Keratinocyte (primary cell): ENCODE data around the gene RAD23A. TPM values are rescaled to one million over a fixed set of nuclear protein-coding genes. Genes with fewer than 3 reads are reported as not detected.

Experiments
- DNase-seq: peaks from one replicate; pipeline ENCODE4 v3.0.0-alpha.2; 2011; ENCODE audit warnings: low read depth, missing footprints, low spot score
- FAIRE-seq: peaks from 2 replicates; lab custom pipeline; 2011; peaks lifted over from hg19 to GRCh38; lab: Jason Lieb, UNC
- H2AFZ ChIP-seq: 2 replicates; pipeline ENCODE4 v1.6.0; 2012; ENCODE audit warnings: low read length, control low read depth, inconsistent platforms; ENCODE audit not compliant: control insufficient read depth
- H3K27ac ChIP-seq: 2 replicates; pipeline ENCODE4 v1.5.1; 2011; ENCODE audit warnings: low read length; ENCODE audit not compliant: control insufficient read depth, insufficient read depth
- H3K27me3 ChIP-seq: 3 replicates; pipeline ENCODE4 v1.6.0; 2011; ENCODE audit warnings: low read length; ENCODE audit not compliant: control insufficient read depth, insufficient read depth; ENCODE audit errors: extremely low read depth
- H3K36me3 ChIP-seq, 2 experiments: 2 replicates in 1 of 2; 3 replicates in 1 of 2; pipeline ENCODE4 v1.5.1; 2011; ENCODE audit warnings: low read length in 2 of 2, mild to moderate bottlenecking in 1 of 2; ENCODE audit not compliant: control insufficient read depth in 2 of 2, insufficient read depth in 2 of 2; ENCODE audit errors: extremely low read depth in 1 of 2
- H3K4me1 ChIP-seq: 3 replicates; pipeline ENCODE4 v1.5.1; 2011; ENCODE audit warnings: low read length; ENCODE audit not compliant: control insufficient read depth, insufficient read depth; ENCODE audit errors: extremely low read depth
- H3K4me2 ChIP-seq: 3 replicates; pipeline ENCODE4 v1.6.0; 2011; ENCODE audit warnings: low read depth, low read length; ENCODE audit not compliant: control insufficient read depth, insufficient read depth; ENCODE audit errors: extremely low read depth
- H3K4me3 ChIP-seq, 3 experiments: fragments of 200-600 bp in 1 of 3; sonication (generic) in 1 of 3; 2 replicates in 2 of 3; 3 replicates in 1 of 3; pipeline ENCODE4 v1.5.1; 2011 to 2016; ENCODE audit warnings: low read length in 3 of 3, mild to moderate bottlenecking in 3 of 3, control low read depth in 2 of 3, inconsistent platforms in 1 of 3, low read depth in 1 of 3, mixed read lengths in 1 of 3, mixed run types in 1 of 3, moderate library complexity in 1 of 3; ENCODE audit not compliant: control insufficient read depth in 2 of 3, insufficient read depth in 2 of 3; ENCODE audit errors: extremely low read depth in 1 of 3
- H3K79me2 ChIP-seq: 2 replicates; pipeline ENCODE4 v1.6.0; 2012; ENCODE audit warnings: low read length; ENCODE audit not compliant: control insufficient read depth, insufficient read depth
- H3K9ac ChIP-seq: 3 replicates; pipeline ENCODE4 v1.6.0; 2011; ENCODE audit warnings: low read length; ENCODE audit not compliant: control insufficient read depth, insufficient read depth; ENCODE audit errors: extremely low read depth
- H3K9me1 ChIP-seq: 3 replicates; pipeline ENCODE4 v1.6.0; 2011; ENCODE audit warnings: low read length; ENCODE audit not compliant: control insufficient read depth, insufficient read depth; ENCODE audit errors: extremely low read depth
- H3K9me3 ChIP-seq: 2 replicates; pipeline ENCODE4 v1.5.1; 2012; ENCODE audit warnings: low read depth, low read length; ENCODE audit not compliant: control insufficient read depth
- H4K20me1 ChIP-seq: 3 replicates; pipeline ENCODE4 v1.6.0; 2011; ENCODE audit warnings: low read length; ENCODE audit not compliant: control insufficient read depth, insufficient read depth; ENCODE audit errors: extremely low read depth
- EZH2 ChIP-seq: IDR thresholded peaks from one replicate; pipeline ENCODE4 v1.6.1; 2012; ENCODE audit warnings: inconsistent platforms, mild to moderate bottlenecking, low read length, moderate library complexity
- dilution Hi-C: fragments of 300-500 bp; cut with MboI; formaldehyde crosslinking; loops from one replicate; pipeline ENCODE4 v1.7.0; 2020; ENCODE audit warnings: low sequenced_read_pairs; ENCODE audit not compliant: extremely low pct_ligation_motif_present
- polyA plus RNA-seq, 5 experiments: library from polyadenylated mRNA; depleted of rRNA in 3 of 5; stranded (reverse) in 3 of 5; stranded (forward) in 1 of 5; unstranded in 1 of 5; fragments of >200 nt; gene quantifications; 1 replicate in 1 of 5; 2 replicates in 3 of 5; 3 replicates in 1 of 5; pipeline versions ENCODE4 v1.2.1 to v1.2.3, GENCODE V29; 2011 to 2012; ENCODE audit warnings: missing spikeins in 2 of 5, low read depth in 1 of 5, low replicate concordance in 1 of 5
- TF ChIP-seq, protein P1 (sequence below), 3 experiments: IDR thresholded peaks in 1 of 3; conservative IDR thresholded peaks in 1 of 3; optimal IDR thresholded peaks in 1 of 3; 2 replicates in 2 of 3; 3 replicates in 1 of 3; pipeline versions ENCODE3 to v1.5.1; 2011; ENCODE audit warnings: low read length in 3 of 3, mild to moderate bottlenecking in 3 of 3, moderate library complexity in 2 of 3, control low read depth in 1 of 3, inconsistent platforms in 1 of 3; ENCODE audit not compliant: insufficient read depth in 2 of 3; ENCODE audit errors: extremely low read depth in 1 of 3

The RAD23A gene
- polyA plus RNA-seq, 1 donor (not counting 4 experiments of a cell fraction or from before 2014, with no cell fraction given) = 23.7 TPM

- dilution Hi-C loops = no loop called here
- H3K9me3 ChIP-seq = peaks cover 2% of the 10 kb centered on the region
- H3K27me3 ChIP-seq = no peaks in the 10 kb centered on the region
- no peak for FAIRE-seq
- no peak overlapping the region for H3K27ac ChIP-seq
- no peaks in the 10 kb centered on the region for H3K36me3 ChIP-seq
- H3K79me2 ChIP-seq = peaks cover 6% of the 10 kb centered on the region
- H3K9me1 ChIP-seq = no peaks in the 10 kb centered on the region
- DNase-seq = no peak
- H3K4me1 ChIP-seq = peaks cover 5% of the 10 kb centered on the region
- no peaks in the 10 kb centered on the region for H4K20me1 ChIP-seq
- H3K4me3 ChIP-seq = no peak overlapping the region
- H3K4me2 ChIP-seq = no peak overlapping the region
- H2AFZ ChIP-seq = no peak overlapping the region
- TF ChIP-seq, protein P1, sequence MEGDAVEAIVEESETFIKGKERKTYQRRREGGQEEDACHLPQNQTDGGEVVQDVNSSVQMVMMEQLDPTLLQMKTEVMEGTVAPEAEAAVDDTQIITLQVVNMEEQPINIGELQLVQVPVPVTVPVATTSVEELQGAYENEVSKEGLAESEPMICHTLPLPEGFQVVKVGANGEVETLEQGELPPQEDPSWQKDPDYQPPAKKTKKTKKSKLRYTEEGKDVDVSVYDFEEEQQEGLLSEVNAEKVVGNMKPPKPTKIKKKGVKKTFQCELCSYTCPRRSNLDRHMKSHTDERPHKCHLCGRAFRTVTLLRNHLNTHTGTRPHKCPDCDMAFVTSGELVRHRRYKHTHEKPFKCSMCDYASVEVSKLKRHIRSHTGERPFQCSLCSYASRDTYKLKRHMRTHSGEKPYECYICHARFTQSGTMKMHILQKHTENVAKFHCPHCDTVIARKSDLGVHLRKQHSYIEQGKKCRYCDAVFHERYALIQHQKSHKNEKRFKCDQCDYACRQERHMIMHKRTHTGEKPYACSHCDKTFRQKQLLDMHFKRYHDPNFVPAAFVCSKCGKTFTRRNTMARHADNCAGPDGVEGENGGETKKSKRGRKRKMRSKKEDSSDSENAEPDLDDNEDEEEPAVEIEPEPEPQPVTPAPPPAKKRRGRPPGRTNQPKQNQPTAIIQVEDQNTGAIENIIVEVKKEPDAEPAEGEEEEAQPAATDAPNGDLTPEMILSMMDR (optimal IDR thresholded peaks at IDR 0.05 in 1 of 3, IDR thresholded peaks at IDR 0.05 in 1 of 3, conservative IDR thresholded peaks at IDR 0.05 in 1 of 3; ENCODE audit: extremely low read depth in 1 of 3, insufficient read depth in 2 of 3, low read length in 3 of 3) = no peak
- no peak for TF ChIP-seq EZH2
- H3K9ac ChIP-seq = no peak overlapping the region
These were observed 44.8 kb downstream of the RAD23A start for GRCh38 chr19:12990431-12990830.

GRCh38 chr19:12990853-12991252 is 45.2 kb downstream of the RAD23A start:
- H3K27me3 ChIP-seq = no peaks in the 10 kb centered on the region
- peaks cover 2% of the 10 kb centered on the region for H3K9me3 ChIP-seq
- dilution Hi-C loops = no loop called here
- peak; percentile 9 for FAIRE-seq
- TF ChIP-seq, protein P1 (optimal IDR thresholded peaks at IDR 0.05 in 1 of 3, IDR thresholded peaks at IDR 0.05 in 1 of 3, conservative IDR thresholded peaks at IDR 0.05 in 1 of 3; ENCODE audit: extremely low read depth in 1 of 3, insufficient read depth in 2 of 3, low read length in 3 of 3) = no peak
- TF ChIP-seq EZH2 = no peak
- no peak overlapping the region for H3K4me3 ChIP-seq
- DNase-seq = no peak
- no peak overlapping the region for H3K9ac ChIP-seq
- no peaks in the 10 kb centered on the region for H3K36me3 ChIP-seq
- H3K79me2 ChIP-seq = peaks cover 7% of the 10 kb centered on the region
- no peaks in the 10 kb centered on the region for H4K20me1 ChIP-seq
- peaks cover 5% of the 10 kb centered on the region for H3K4me1 ChIP-seq
- no peaks in the 10 kb centered on the region for H3K9me1 ChIP-seq
- no peak overlapping the region for H2AFZ ChIP-seq
- no peak overlapping the region for H3K4me2 ChIP-seq
- H3K27ac ChIP-seq = no peak overlapping the region
